Transverse colon (tissue), 4 donors: ENCODE measurements around the gene AP1G2.

ENCODE experiments used
- CTCF ChIP-seq, 5 experiments: fragments of 200-600 bp in 3 of 5; fragments of 450-650 bp in 2 of 5; sonication (generic) in 3 of 5; IDR thresholded peaks; 1 replicate in 2 of 5; 2 replicates in 3 of 5; pipeline ENCODE4 v1.5.1; 2016 to 2017; ENCODE audit warnings: antibody characterized with exemption in 5 of 5, inconsistent platforms in 3 of 5, mild to moderate bottlenecking in 2 of 5, moderate library complexity in 1 of 5
- EP300 ChIP-seq: sonication (generic); formaldehyde crosslinking; IDR thresholded peaks from one replicate; pipeline ENCODE4 v1.6.1; 2017; ENCODE audit warnings: antibody characterized with exemption, low read depth
- POLR2A ChIP-seq: fragments of 450-650 bp; IDR thresholded peaks from one replicate; pipeline ENCODE4 v1.6.1; 2016; ENCODE audit warnings: antibody characterized with exemption, mild to moderate bottlenecking, moderate library complexity
- POLR2AphosphoS5 ChIP-seq, 3 donors: sonication (generic); formaldehyde crosslinking; IDR thresholded peaks; one replicate each; pipeline ENCODE4 v1.6.1; 2016; ENCODE audit warnings: antibody characterized with exemption in 3 of 3

GRCh38 chr14:23522643-23523198 is 44.9 kb downstream of the AP1G2 start:
- TF ChIP-seq CTCF (IDR thresholded peaks at IDR 0.05) (no peak), POLR2AphosphoS5 (IDR thresholded peaks at IDR 0.05) (no peak), POLR2A (no peak), EP300 (no peak)
